ENCODE results near the gene LDAH.

LDAH gene

DNA sequence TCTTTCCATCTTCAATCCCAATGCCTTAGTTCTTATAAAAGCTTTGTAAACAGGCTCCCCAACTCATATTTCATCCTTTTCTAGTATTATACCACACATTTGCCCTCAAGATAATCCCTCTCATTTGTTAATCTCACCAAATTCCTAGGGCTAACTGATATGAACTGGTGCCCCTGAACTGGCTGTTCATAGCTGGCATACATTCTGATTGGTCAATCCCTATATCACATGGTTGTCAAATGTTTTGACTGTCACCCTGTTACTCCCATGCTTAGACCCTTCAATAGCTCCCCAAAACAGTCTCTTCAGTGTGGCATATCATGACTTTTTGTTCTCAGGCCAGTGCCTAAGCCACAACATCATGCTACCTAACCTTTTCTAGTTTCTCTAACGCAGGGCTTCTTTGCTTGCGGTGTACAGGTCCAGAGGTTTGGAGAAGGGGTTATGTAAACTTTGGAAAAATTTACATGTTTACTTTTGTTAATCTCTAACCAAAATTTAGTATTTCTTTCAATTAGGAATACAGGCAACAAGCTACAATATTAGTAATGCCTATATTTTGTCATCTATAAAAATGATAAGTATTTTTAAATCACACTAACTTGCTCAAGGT is 125.5 kb downstream of the LDAH start:
- TF ChIP-seq, protein P1, sequence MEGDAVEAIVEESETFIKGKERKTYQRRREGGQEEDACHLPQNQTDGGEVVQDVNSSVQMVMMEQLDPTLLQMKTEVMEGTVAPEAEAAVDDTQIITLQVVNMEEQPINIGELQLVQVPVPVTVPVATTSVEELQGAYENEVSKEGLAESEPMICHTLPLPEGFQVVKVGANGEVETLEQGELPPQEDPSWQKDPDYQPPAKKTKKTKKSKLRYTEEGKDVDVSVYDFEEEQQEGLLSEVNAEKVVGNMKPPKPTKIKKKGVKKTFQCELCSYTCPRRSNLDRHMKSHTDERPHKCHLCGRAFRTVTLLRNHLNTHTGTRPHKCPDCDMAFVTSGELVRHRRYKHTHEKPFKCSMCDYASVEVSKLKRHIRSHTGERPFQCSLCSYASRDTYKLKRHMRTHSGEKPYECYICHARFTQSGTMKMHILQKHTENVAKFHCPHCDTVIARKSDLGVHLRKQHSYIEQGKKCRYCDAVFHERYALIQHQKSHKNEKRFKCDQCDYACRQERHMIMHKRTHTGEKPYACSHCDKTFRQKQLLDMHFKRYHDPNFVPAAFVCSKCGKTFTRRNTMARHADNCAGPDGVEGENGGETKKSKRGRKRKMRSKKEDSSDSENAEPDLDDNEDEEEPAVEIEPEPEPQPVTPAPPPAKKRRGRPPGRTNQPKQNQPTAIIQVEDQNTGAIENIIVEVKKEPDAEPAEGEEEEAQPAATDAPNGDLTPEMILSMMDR (IDR thresholded peaks at IDR 0.05; ENCODE audit: borderline replicate concordance, control extremely low read depth, extremely low read depth, insufficient read depth, missing control alignments) = no peak

DNA sequence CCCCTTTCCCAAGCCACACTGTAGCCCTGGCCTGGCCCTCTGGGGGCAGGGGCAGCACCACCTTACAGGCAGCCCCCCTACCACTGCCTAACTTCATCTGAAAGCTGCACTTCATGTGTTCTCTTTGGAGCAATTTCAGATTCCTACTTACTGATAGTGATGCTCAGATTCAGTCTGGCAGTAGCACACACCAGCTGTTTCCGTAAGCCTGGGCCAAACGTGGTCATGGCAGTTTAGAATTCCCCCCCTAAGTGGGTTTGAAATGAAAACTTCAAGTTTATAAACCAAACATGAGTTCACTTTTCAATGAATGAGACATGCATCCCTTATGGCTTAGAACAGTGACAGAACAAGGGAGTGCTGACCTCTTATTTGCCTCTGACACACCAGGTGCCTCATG is 126.5 kb downstream of the LDAH start:
- DNase-seq (ENCODE audit: low spot score) = no peak
- in situ Hi-C loops (cut with MboI; ENCODE audit: low sequenced_read_pairs, unreplicated experiment) = no loop called here
- TF ChIP-seq, protein P1 (IDR thresholded peaks at IDR 0.05; ENCODE audit: borderline replicate concordance, control extremely low read depth, extremely low read depth, insufficient read depth, missing control alignments) = no peak

More for the DNA sequence above, 125.5 kb downstream of the LDAH start:
- no peak for DNase-seq (ENCODE audit: low spot score)
- in situ Hi-C loops (cut with MboI; ENCODE audit: low sequenced_read_pairs, unreplicated experiment) = no loop called here

DNA sequence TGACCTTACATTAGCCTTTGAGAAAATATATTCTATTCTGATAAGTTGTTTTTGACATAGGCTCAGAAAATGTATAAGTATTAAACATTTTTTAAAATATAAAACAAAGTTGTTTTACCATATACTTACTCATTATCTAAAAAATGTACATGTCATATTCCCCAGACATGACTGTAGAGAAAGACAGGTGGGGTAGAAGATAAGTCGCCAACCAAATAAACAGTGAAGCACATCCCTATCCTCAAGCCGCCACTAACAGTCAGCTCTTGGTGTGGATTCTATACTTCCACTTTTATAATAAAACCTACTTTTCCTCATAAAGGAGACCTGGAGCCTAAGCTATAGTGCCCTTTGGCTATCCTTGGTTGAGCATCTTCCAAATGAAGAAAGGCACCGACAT is 129.6 kb downstream of the LDAH start:
- in situ Hi-C loops (cut with MboI; ENCODE audit: low sequenced_read_pairs, unreplicated experiment) = no loop called here
- TF ChIP-seq, protein P1 (IDR thresholded peaks at IDR 0.05; ENCODE audit: borderline replicate concordance, control extremely low read depth, extremely low read depth, insufficient read depth, missing control alignments) = no peak
- DNase-seq (ENCODE audit: low spot score) = no peak

DNA sequence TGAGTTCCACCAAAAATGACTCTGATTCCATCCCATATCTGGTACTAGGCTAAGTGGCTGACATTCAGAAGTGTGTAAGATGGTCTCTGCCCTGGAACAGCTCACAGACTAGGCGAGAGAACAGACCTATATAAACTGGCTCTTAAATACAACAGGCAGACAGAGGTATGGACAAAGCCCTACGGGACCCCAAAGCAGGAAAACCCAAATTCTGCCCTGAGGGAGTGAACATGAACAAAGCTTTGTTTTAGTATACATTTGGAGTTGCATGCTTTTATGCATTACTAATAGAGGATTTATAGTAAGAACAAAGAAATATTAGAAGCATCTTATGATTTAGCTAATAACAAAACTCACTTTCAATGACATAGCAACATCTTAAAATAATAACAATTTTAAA is 130.8 kb downstream of the LDAH start:
- TF ChIP-seq, protein P1 (IDR thresholded peaks at IDR 0.05; ENCODE audit: borderline replicate concordance, control extremely low read depth, extremely low read depth, insufficient read depth, missing control alignments) = no peak
- in situ Hi-C loops (cut with MboI; ENCODE audit: low sequenced_read_pairs, unreplicated experiment) = no loop called here
- no peak for DNase-seq (ENCODE audit: low spot score)

DNA sequence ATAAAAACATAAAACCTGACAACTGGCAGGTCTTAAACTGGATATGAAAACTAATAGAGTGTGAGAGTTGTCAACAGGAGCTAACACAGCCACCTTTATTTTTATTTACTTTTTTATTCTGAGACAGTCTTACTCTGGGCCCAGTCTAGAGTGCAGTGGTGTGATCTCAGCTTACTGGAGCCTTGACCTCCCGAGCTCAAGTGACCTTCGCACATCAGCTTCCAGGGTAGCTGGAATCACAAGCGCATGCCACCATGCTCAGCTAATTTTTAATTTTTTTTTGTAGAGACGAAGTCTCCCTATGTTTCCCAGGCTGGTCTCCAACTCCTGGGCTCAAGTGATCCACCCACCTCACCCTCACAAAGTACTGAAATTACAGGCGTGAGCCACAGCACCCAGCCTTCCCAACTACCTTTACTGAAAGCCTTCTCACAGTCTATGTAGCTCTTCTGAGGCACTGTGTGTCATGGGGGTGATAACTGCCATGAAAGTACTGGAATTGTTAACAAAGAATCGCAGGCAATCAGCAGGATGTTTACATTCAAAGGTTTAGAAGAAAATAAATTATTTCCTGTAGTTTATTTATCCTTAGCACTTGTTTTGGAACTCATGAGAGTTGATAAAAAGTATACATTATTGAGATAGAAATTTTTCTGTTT is 131.7 kb downstream of the LDAH start:
- DNase-seq (ENCODE audit: low spot score) = no peak
- TF ChIP-seq, protein P1 (IDR thresholded peaks at IDR 0.05; ENCODE audit: borderline replicate concordance, control extremely low read depth, extremely low read depth, insufficient read depth, missing control alignments) = no peak
- in situ Hi-C loops (cut with MboI; ENCODE audit: low sequenced_read_pairs, unreplicated experiment) = no loop called here

DNA sequence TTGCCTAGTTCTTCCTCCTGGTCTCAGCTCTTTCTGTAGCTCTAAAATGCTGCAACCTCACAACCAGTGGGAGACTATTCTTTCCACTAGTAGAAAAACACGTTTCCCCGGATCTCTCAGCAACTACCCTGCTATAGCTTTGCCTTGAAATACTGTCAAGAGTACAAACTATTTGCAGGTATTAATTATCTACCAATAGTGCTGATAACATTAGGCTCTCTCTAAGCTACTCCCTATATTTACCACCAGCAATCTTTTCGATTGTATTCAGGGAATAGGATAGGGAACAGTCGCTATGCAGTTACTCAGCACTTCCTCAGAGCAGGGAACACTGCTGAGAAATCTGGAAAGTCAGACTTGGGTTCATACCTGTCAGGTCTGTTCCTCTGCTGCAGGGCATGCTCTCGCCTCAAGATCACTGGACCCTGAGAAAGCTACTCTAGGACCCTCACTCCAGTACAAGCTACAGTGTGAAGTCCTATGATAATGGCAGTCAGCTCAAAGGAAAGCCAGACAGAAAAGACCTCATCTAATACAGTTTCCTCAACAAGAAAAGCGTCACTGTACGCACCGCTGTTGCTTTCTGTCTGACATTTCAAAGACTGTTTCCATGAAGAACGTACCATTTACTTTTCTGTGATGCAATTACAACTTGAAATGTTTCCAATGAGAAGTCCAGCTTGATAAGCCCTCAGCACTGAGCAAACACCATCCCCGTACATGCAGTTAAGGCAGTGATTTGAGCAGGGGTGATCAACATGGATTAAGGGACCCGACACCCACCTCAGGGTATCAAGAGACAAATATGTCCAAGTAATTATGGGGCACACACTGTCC is 133.3 kb downstream of the LDAH start:
- DNase-seq (ENCODE audit: low spot score) = no peak
- TF ChIP-seq, protein P1 (IDR thresholded peaks at IDR 0.05; ENCODE audit: borderline replicate concordance, control extremely low read depth, extremely low read depth, insufficient read depth, missing control alignments) = no peak
- in situ Hi-C loops (cut with MboI; ENCODE audit: low sequenced_read_pairs, unreplicated experiment) = no loop called here

Measured in GM13976 (cell line).